NAMALWA (cell line): Measurements from ENCODE around the gene CALY.

Experiments
- DNase-seq: peaks from one replicate; pipeline ENCODE4 v3.0.0-alpha.2; 2015; ENCODE audit warnings: low spot score

CALY gene

GRCh38 chr10:133351408-133352318, 15.0 kb upstream of the CALY start:
- no peak for DNase-seq

- DNase-seq = no peak
Observed at GRCh38 chr10:133350950-133351329, 14.2 kb upstream of the CALY start.

GRCh38 chr10:133350283-133350949, 13.7 kb upstream of the CALY start:
- no peak for DNase-seq

- DNase-seq = no peak
Observed at GRCh38 chr10:133349577-133350011, 12.9 kb upstream of the CALY start.

- no peak for DNase-seq
Observed at GRCh38 chr10:133349160-133349568, 12.5 kb upstream of the CALY start.

GRCh38 chr10:133347710-133348517, 11.2 kb upstream of the CALY start:
- DNase-seq = no peak

GRCh38 chr10:133346413-133346812, 9.7 kb upstream of the CALY start:
- no peak for DNase-seq

- no peak for DNase-seq
Observed at GRCh38 chr10:133344236-133344635, 7.5 kb upstream of the CALY start.

- no peak for DNase-seq
Observed at GRCh38 chr10:133343558-133343957, 6.9 kb upstream of the CALY start.

- DNase-seq = no peak
Observed at GRCh38 chr10:133342942-133343341, 6.2 kb upstream of the CALY start.

GRCh38 chr10:133341983-133342382, 5.3 kb upstream of the CALY start:
- no peak for DNase-seq

- no peak for DNase-seq
Observed at GRCh38 chr10:133339708-133340380, 3.1 kb upstream of the CALY start.

GRCh38 chr10:133338080-133339071, 1.7 kb upstream of the CALY start:
- DNase-seq = no peak

GRCh38 chr10:133337370-133337725, 652 bp upstream of the CALY start:
- no peak for DNase-seq

- DNase-seq = no peak
Observed at GRCh38 chr10:133336118-133336576, 549 bp downstream of the CALY start.

GRCh38 chr10:133335246-133336117, 1.2 kb downstream of the CALY start:
- no peak for DNase-seq

- DNase-seq = no peak
Observed at GRCh38 chr10:133334503-133335245, 2.0 kb downstream of the CALY start.

GRCh38 chr10:133332936-133333699, 3.6 kb downstream of the CALY start:
- DNase-seq = no peak
